ENCODE measurements around the gene CAMSAP3.
"Not testable (repeated sequence)": the region's sequence is repeated elsewhere in the genome, so short reads cannot be mapped to it uniquely, and the experiment has no call there.

Gene CAMSAP3

GRCh38 chr19:7595466-7596133 lies at the start of gene CAMSAP3:
TSS of gene CAMSAP3 (plus strand) at chr19:7595863. CDS start at chr19:7596003, 140 bp downstream.
- peak; percentile 42 to 64 for DNase-seq

GRCh38 chr19:7545904-7546303 lies 49.8 kb upstream of the CAMSAP3 start:
- no peak for DNase-seq

GRCh38 chr19:7547159-7547558 lies 48.5 kb upstream of the CAMSAP3 start:
- DNase-seq: no peak

- DNase-seq: no peak
Observed at GRCh38 chr19:7549429-7550148, 46.1 kb upstream of the CAMSAP3 start.

GRCh38 chr19:7550169-7550770 lies 45.4 kb upstream of the CAMSAP3 start:
- DNase-seq: no peak

GRCh38 chr19:7550987-7551761 lies 44.5 kb upstream of the CAMSAP3 start:
- peak in 1 of 2 donors; percentile 36 for DNase-seq

- no peak for DNase-seq
Observed at GRCh38 chr19:7552781-7553180, 42.9 kb upstream of the CAMSAP3 start.

GRCh38 chr19:7554565-7554964 lies 41.1 kb upstream of the CAMSAP3 start:
- DNase-seq: no peak

GRCh38 chr19:7554990-7555864 lies 40.4 kb upstream of the CAMSAP3 start:
- peak; percentile 41 to 44 for DNase-seq

- DNase-seq: no peak
Observed at GRCh38 chr19:7556696-7557315, 38.9 kb upstream of the CAMSAP3 start.

- no peak for DNase-seq
Observed at GRCh38 chr19:7558667-7559066, 37.0 kb upstream of the CAMSAP3 start.

GRCh38 chr19:7559102-7559501 lies 36.6 kb upstream of the CAMSAP3 start:
- no peak for DNase-seq

- DNase-seq: no peak
Observed at GRCh38 chr19:7560255-7560654, 35.4 kb upstream of the CAMSAP3 start.

GRCh38 chr19:7561325-7561724 lies 34.3 kb upstream of the CAMSAP3 start:
- DNase-seq: no peak

- DNase-seq: no peak
Observed at GRCh38 chr19:7562646-7563393, 32.8 kb upstream of the CAMSAP3 start.

GRCh38 chr19:7564866-7565265 lies 30.8 kb upstream of the CAMSAP3 start:
- no peak for DNase-seq

GRCh38 chr19:7565332-7565731 lies 30.3 kb upstream of the CAMSAP3 start:
- DNase-seq: no peak

GRCh38 chr19:7570761-7571160 lies 24.9 kb upstream of the CAMSAP3 start:
- DNase-seq: no peak

- DNase-seq: no peak
Observed at GRCh38 chr19:7575434-7576040, 20.1 kb upstream of the CAMSAP3 start.

- not testable (repeated sequence) for DNase-seq
Observed at GRCh38 chr19:7577422-7577821, 18.2 kb upstream of the CAMSAP3 start.

GRCh38 chr19:7578127-7578526 lies 17.5 kb upstream of the CAMSAP3 start:
- DNase-seq: no peak
